ENCODE results near the gene ATIC. TPM values are rescaled to one million over a fixed set of nuclear protein-coding genes. Genes with fewer than 3 reads are reported as not detected.
A peak's percentile ranks its signal among the peaks of the same experiment; 100 is the strongest.

Gene ATIC
- total RNA-seq, 4 donors from 2014 or later, result 29.3 to 45.6 (median 38.9) TPM

- Histone ChIP-seq H3K27me3 (no peaks in the 10 kb centered on the region), H3K9me3 (no peaks in the 10 kb centered on the region), H3K4me3 (no peak overlapping the region), H3K27ac (no peak overlapping the region), H3K36me3 (peaks cover 16 to 100% of the 10 kb centered on the region in 2 donors), H3K4me1 (no peaks in the 10 kb centered on the region)
- no peak for ATAC-seq
- TF ChIP-seq CTCF (IDR thresholded peaks at IDR 0.05), result no peak
- no peak for TF ChIP-seq POLR2A (IDR thresholded peaks at IDR 0.05)
- no peak for TF ChIP-seq POLR2AphosphoS5 (IDR thresholded peaks at IDR 0.05)
- TF ChIP-seq EP300 (IDR thresholded peaks at IDR 0.05), result no peak
These were observed 70.6 kb downstream of the ATIC start for GRCh38 chr2:215382480-215382879.

GRCh38 chr2:215383652-215384279 lies 71.9 kb downstream of the ATIC start:
- WGBS, 2 donors (ENCODE audit: low coverage in 1 of 2), result 88 to 94% methylated on average over 6 to 8 of the region's 8 CpGs
- Histone ChIP-seq H3K4me1 (no peaks in the 10 kb centered on the region), H3K9me3 (no peaks in the 10 kb centered on the region), H3K27ac (peak overlapping the region in 1 of 4 donors; percentile 27), H3K36me3 (peaks cover 12 to 100% of the 10 kb centered on the region in 2 donors), H3K27me3 (no peaks in the 10 kb centered on the region), H3K4me3 (no peak overlapping the region)
- ATAC-seq, result no peak
- TF ChIP-seq EP300 (IDR thresholded peaks at IDR 0.05) (no peak), POLR2A (IDR thresholded peaks at IDR 0.05) (no peak), CTCF (IDR thresholded peaks at IDR 0.05) (no peak), POLR2AphosphoS5 (IDR thresholded peaks at IDR 0.05) (no peak)

GRCh38 chr2:215384710-215385109 lies 72.9 kb downstream of the ATIC start:
- no peaks in the 10 kb centered on the region for H3K27me3 ChIP-seq
- no peak overlapping the region for H3K27ac ChIP-seq
- no peaks in the 10 kb centered on the region for H3K4me1 ChIP-seq
- H3K9me3 ChIP-seq, result no peaks in the 10 kb centered on the region
- no peak for TF ChIP-seq POLR2A (IDR thresholded peaks at IDR 0.05)
- TF ChIP-seq POLR2AphosphoS5 (IDR thresholded peaks at IDR 0.05), result no peak
- no peak for TF ChIP-seq EP300 (IDR thresholded peaks at IDR 0.05)
- TF ChIP-seq CTCF (IDR thresholded peaks at IDR 0.05), result no peak
- H3K4me3 ChIP-seq, result no peak overlapping the region
- WGBS, 2 donors (ENCODE audit: low coverage in 1 of 2), result 61 to 71% methylated on average over 6 to 7 of the region's 7 CpGs
- ATAC-seq, result no peak
- peaks cover 12 to 100% of the 10 kb centered on the region in 2 donors for H3K36me3 ChIP-seq

GRCh38 chr2:215386566-215386965 lies 74.7 kb downstream of the ATIC start:
- Histone ChIP-seq H3K27me3 (no peaks in the 10 kb centered on the region), H3K36me3 (peaks cover 17 to 100% of the 10 kb centered on the region in 2 donors), H3K9me3 (no peaks in the 10 kb centered on the region), H3K27ac (no peak overlapping the region), H3K4me1 (no peaks in the 10 kb centered on the region), H3K4me3 (no peak overlapping the region)
- ATAC-seq, result no peak
- TF ChIP-seq EP300 (IDR thresholded peaks at IDR 0.05) (no peak), CTCF (IDR thresholded peaks at IDR 0.05) (no peak), POLR2A (IDR thresholded peaks at IDR 0.05) (no peak), POLR2AphosphoS5 (IDR thresholded peaks at IDR 0.05) (no peak)
- WGBS, 2 donors (ENCODE audit: low coverage in 1 of 2), result 80% methylated on average over 3 of the region's 7 CpGs; no CpG with 5 or more reads in 1 of the 2 donors

GRCh38 chr2:215388002-215388728 lies 76.3 kb downstream of the ATIC start:
- H3K4me3 ChIP-seq, result no peak overlapping the region
- no peak for ATAC-seq
- TF ChIP-seq POLR2A (IDR thresholded peaks at IDR 0.05) (no peak), POLR2AphosphoS5 (IDR thresholded peaks at IDR 0.05) (no peak), CTCF (IDR thresholded peaks at IDR 0.05) (no peak), EP300 (IDR thresholded peaks at IDR 0.05) (no peak)
- H3K27me3 ChIP-seq, result no peaks in the 10 kb centered on the region
- H3K4me1 ChIP-seq, result peaks cover 0 to 2% (median 0%) of the 10 kb centered on the region in 3 donors
- H3K36me3 ChIP-seq, result peaks cover 16 to 100% of the 10 kb centered on the region in 2 donors
- H3K9me3 ChIP-seq, result no peaks in the 10 kb centered on the region
- H3K27ac ChIP-seq, result peak overlapping the region in 1 of 4 donors; percentile 53
- 63 to 94% methylated on average over 4 to 7 of the region's 7 CpGs for WGBS, 2 donors (ENCODE audit: low coverage in 1 of 2)

Data from gastroesophageal sphincter (tissue), 4 donors.